ENCODE measurements around the gene CFI.

Gene CFI

GRCh38 chr4:109729718-109730618 lies 71.8 kb downstream of the CFI start, which contains the start of gene PLA2G12A:
TSS of gene PLA2G12A (minus strand) at chr4:109730070. CDS start at chr4:109729809, 261 bp downstream.
- DNase-seq: peak; percentile 79 to 82

GRCh38 chr4:109729117-109729717 lies 72.6 kb downstream of the CFI start:
- DNase-seq: no peak

GRCh38 chr4:109728385-109728784 lies 73.4 kb downstream of the CFI start:
- DNase-seq: no peak

- DNase-seq: no peak
Measured at GRCh38 chr4:109723110-109723509, 78.7 kb downstream of the CFI start.

- DNase-seq: no peak
Measured at GRCh38 chr4:109722357-109722756, 79.4 kb downstream of the CFI start.

- no peak for DNase-seq
Measured at GRCh38 chr4:109721033-109721432, 80.8 kb downstream of the CFI start.

- DNase-seq: no peak
Measured at GRCh38 chr4:109719604-109720003, 82.2 kb downstream of the CFI start.

- DNase-seq: no peak
Measured at GRCh38 chr4:109718759-109719158, 83.0 kb downstream of the CFI start.

- no peak for DNase-seq
Measured at GRCh38 chr4:109713500-109713899, 88.3 kb downstream of the CFI start.

GRCh38 chr4:109708990-109709389 lies 92.8 kb downstream of the CFI start:
- DNase-seq: no peak

- DNase-seq: no peak
Measured at GRCh38 chr4:109708435-109708834, 93.4 kb downstream of the CFI start.

GRCh38 chr4:109703664-109704361 lies 98.0 kb downstream of the CFI start:
- DNase-seq: peak in 1 of 2 donors; percentile 3

- peak; percentile 75 to 78 for DNase-seq
Measured at GRCh38 chr4:109702950-109703663, 98.7 kb downstream of the CFI start, which contains the start of gene CASP6. TSS of gene CASP6 (minus strand) at chr4:109703445. CDS start at chr4:109703395, 50 bp downstream.

GRCh38 chr4:109701566-109702410 lies 100.0 kb downstream of the CFI start:
- DNase-seq: no peak

- no peak for DNase-seq
Measured at GRCh38 chr4:109699553-109700225, 102.1 kb downstream of the CFI start.

- DNase-seq: no peak
Measured at GRCh38 chr4:109698656-109699055, 103.1 kb downstream of the CFI start.

GRCh38 chr4:109691411-109691920 lies 110.3 kb downstream of the CFI start:
- DNase-seq: no peak

Measured in CD4-positive, alpha-beta T cell treated with Interleukin-4 for 1 hour (primary cell).